ENCODE results near the gene TBC1D32.

GRCh38 chr6:121247386-121247785, 86.9 kb downstream of the TBC1D32 start:
- TF ChIP-seq CTCF (optimal IDR thresholded peaks at IDR 0.05 in 1 of 3, IDR thresholded peaks at IDR 0.05 in 1 of 3, conservative IDR thresholded peaks at IDR 0.05 in 1 of 3; ENCODE audit: extremely low read depth in 1 of 3, insufficient read depth in 2 of 3, low read length in 3 of 3), result no peak
- no peak for TF ChIP-seq EZH2 (IDR thresholded peaks at IDR 0.05; ENCODE audit: low read length)
